ENCODE data around the gene IFITM5. TPM values are rescaled to one million over a fixed set of nuclear protein-coding genes. Genes with fewer than 3 reads are reported as not detected.

The IFITM5 gene
- total and polyA plus RNA-seq, 2 of the 4 experiments (the other 2 are of a cell fraction) = not detected

DNA sequence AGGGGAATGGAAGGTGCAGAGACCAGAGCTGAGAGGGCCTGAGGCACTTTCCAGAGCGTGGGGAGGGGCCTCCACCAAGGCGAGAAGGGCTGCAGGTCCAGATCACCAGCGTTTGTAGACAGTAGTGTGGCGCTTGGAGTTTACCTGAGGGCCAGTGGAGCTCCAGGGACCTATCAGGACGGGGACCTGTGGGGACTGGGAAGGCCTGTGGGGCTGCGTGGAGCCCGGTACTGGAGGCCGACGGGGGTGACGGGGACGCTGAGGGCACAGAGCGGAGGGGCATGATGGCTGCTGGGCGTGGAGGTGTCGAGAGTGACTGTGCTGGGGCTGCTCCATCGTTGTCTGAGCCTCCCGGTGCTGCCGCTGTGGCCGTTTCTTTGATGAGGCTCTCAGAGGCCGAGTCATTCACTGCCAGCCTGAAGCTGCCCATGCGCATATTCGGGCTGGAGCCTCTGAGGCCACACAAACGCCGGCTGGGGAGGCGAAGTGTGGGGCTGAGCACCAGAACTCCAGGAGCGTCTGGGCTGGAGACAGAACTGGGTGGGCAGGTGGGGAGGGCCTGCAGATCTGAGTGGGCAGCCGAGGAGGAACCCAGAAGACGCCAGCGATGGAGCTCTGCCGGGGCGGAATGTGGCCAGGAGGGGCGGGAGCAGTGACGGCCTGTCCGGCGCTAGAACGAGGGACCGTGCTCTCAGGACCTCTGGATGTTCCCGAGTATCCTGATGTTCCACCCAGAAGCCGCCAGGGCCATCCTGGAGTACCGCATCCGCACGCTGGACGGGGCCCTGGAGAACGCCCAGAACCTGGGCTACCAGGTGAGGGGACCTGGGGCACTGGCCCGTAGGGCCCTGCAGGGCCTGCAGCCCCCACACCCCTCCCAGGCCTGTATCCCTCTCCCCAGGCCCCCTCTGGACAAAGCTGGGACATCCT lies 7.8 kb downstream of the IFITM5 start (continued):
- TF ChIP-seq, protein P1, sequence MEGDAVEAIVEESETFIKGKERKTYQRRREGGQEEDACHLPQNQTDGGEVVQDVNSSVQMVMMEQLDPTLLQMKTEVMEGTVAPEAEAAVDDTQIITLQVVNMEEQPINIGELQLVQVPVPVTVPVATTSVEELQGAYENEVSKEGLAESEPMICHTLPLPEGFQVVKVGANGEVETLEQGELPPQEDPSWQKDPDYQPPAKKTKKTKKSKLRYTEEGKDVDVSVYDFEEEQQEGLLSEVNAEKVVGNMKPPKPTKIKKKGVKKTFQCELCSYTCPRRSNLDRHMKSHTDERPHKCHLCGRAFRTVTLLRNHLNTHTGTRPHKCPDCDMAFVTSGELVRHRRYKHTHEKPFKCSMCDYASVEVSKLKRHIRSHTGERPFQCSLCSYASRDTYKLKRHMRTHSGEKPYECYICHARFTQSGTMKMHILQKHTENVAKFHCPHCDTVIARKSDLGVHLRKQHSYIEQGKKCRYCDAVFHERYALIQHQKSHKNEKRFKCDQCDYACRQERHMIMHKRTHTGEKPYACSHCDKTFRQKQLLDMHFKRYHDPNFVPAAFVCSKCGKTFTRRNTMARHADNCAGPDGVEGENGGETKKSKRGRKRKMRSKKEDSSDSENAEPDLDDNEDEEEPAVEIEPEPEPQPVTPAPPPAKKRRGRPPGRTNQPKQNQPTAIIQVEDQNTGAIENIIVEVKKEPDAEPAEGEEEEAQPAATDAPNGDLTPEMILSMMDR (conservative IDR thresholded peaks at IDR 0.05; ENCODE audit: low read depth, low read length) = no peak
- TF ChIP-seq FOS (IDR thresholded peaks at IDR 0.05; ENCODE audit: low read depth, low read length) (no peak), USF2 (IDR thresholded peaks at IDR 0.05; ENCODE audit: low read depth, low read length) (no peak), RCOR1 (IDR thresholded peaks at IDR 0.05; ENCODE audit: insufficient replicate concordance, low read length) (no peak), RFX5 (IDR thresholded peaks at IDR 0.05; ENCODE audit: low read depth, low read length) (no peak)
